KMS-11 (cell line): ENCODE results near the gene LRRC9.

ENCODE experiments used
- H2AFZ ChIP-seq: fragments of 200-600 bp; sonication (generic); 2 replicates; pipeline ENCODE4 v1.6.1; 2016; ENCODE audit warnings: antibody characterized with exemption, mixed run types, low read depth
- H3K27ac ChIP-seq: fragments of 200-600 bp; sonication (generic); 2 replicates; pipeline ENCODE4 v1.6.1; 2016; ENCODE audit warnings: mild to moderate bottlenecking, mixed run types
- H3K27me3 ChIP-seq: fragments of 200-600 bp; sonication (generic); 2 replicates; pipeline ENCODE4 v1.6.1; 2017; ENCODE audit warnings: mild to moderate bottlenecking, low read depth, mixed run types, moderate library complexity; ENCODE audit not compliant: insufficient read depth
- H3K36me3 ChIP-seq: fragments of 200-600 bp; sonication (generic); 2 replicates; pipeline ENCODE4 v1.6.1; 2017; ENCODE audit warnings: mild to moderate bottlenecking, mixed run types; ENCODE audit not compliant: insufficient read depth
- H3K4me1 ChIP-seq: fragments of 200-600 bp; sonication (generic); 2 replicates; pipeline ENCODE4 v1.6.1; 2016; ENCODE audit warnings: mild to moderate bottlenecking, low read depth, mixed run types; ENCODE audit not compliant: poor library complexity, severe bottlenecking
- H3K4me2 ChIP-seq: fragments of 200-600 bp; sonication (generic); 2 replicates; pipeline ENCODE4 v1.7.0; 2016; ENCODE audit warnings: mild to moderate bottlenecking, mixed run types
- H3K4me3 ChIP-seq: fragments of 200-600 bp; sonication (generic); IDR thresholded peaks from 2 replicates; pipeline ENCODE4 v1.6.1; 2017; ENCODE audit warnings: low read depth, low read length, mixed read lengths; ENCODE audit not compliant: insufficient read depth
- H3K79me2 ChIP-seq: fragments of 200-600 bp; sonication (generic); 2 replicates; pipeline ENCODE4 v1.6.1; 2016; ENCODE audit warnings: low read depth, mixed run types; ENCODE audit not compliant: insufficient read depth
- H3K9ac ChIP-seq: fragments of 200-600 bp; sonication (generic); 2 replicates; pipeline ENCODE4 v1.6.1; 2016; ENCODE audit warnings: mild to moderate bottlenecking, mixed run types
- H4K20me1 ChIP-seq: fragments of 200-600 bp; sonication (generic); 2 replicates; pipeline ENCODE4 v1.6.1; 2016; ENCODE audit warnings: mild to moderate bottlenecking, mixed run types; ENCODE audit not compliant: insufficient read depth
- CTCF ChIP-seq: fragments of 200-600 bp; sonication (generic); conservative IDR thresholded peaks from 2 replicates; pipeline ENCODE4 v1.6.1; 2017; ENCODE audit warnings: low read depth, mild to moderate bottlenecking, antibody characterized with exemption, low read length, moderate library complexity, mixed read lengths

LRRC9 gene

GRCh38 chr14:59919570-59920377 lies at the start of gene LRRC9:
TSS of gene LRRC9 (plus strand) at chr14:59920144.
- no peak within 1 kb of the TSS for H3K9ac ChIP-seq
- no peak within 1 kb of the TSS for H3K4me3 ChIP-seq
- no peak within 1 kb of the TSS for H3K27ac ChIP-seq

GRCh38 chr14:59870277-59871165 lies 49.4 kb upstream of the LRRC9 start, which contains the start of gene RTN1:
TSS of gene RTN1 (minus strand) at chr14:59870776. CDS start at chr14:59870630, 146 bp downstream.
- TF ChIP-seq CTCF = no peak
- Histone ChIP-seq H3K9ac (peak within 1 kb of the TSS; percentile 27; the same call in 1 of the 2 replicates), H3K4me3 (no peak within 1 kb of the TSS), H2AFZ (peak within 1 kb of the TSS; percentile 84), H3K79me2 (no peaks in the 10 kb centered on the region), H3K27me3 (no peaks in the 10 kb centered on the region), H4K20me1 (no peaks in the 10 kb centered on the region), H3K4me2 (peak within 1 kb of the TSS; percentile 76), H3K36me3 (no peaks in the 10 kb centered on the region), H3K4me1 (no peaks in the 10 kb centered on the region), H3K27ac (no peak within 1 kb of the TSS)

More at GRCh38 chr14:59919570-59920377, at the start of gene LRRC9:
- no peaks in the 10 kb centered on the region for H3K27me3 ChIP-seq
- no peak within 1 kb of the TSS for H2AFZ ChIP-seq
- no peaks in the 10 kb centered on the region for H3K79me2 ChIP-seq
- no peaks in the 10 kb centered on the region for H4K20me1 ChIP-seq
- no peak within 1 kb of the TSS for H3K4me2 ChIP-seq
- no peak for TF ChIP-seq CTCF
- no peaks in the 10 kb centered on the region for H3K4me1 ChIP-seq
- H3K36me3 ChIP-seq = no peaks in the 10 kb centered on the region

- Histone ChIP-seq H3K79me2 (no peaks in the 10 kb centered on the region), H3K9ac (peak overlapping the region; percentile 27; the same call in 1 of the 2 replicates), H3K36me3 (no peaks in the 10 kb centered on the region), H3K4me2 (peak overlapping the region; percentile 76), H3K4me3 (no peak overlapping the region), H3K4me1 (no peaks in the 10 kb centered on the region), H2AFZ (peak overlapping the region; percentile 84), H3K27ac (no peak overlapping the region), H3K27me3 (no peaks in the 10 kb centered on the region), H4K20me1 (no peaks in the 10 kb centered on the region)
- TF ChIP-seq CTCF = no peak
These were observed 48.8 kb upstream of the LRRC9 start for GRCh38 chr14:59871166-59871495.

- H4K20me1 ChIP-seq = no peaks in the 10 kb centered on the region
- H3K4me2 ChIP-seq = no peak overlapping the region
- H3K79me2 ChIP-seq = no peaks in the 10 kb centered on the region
- no peaks in the 10 kb centered on the region for H3K27me3 ChIP-seq
- no peaks in the 10 kb centered on the region for H3K4me1 ChIP-seq
- no peak overlapping the region for H2AFZ ChIP-seq
- H3K36me3 ChIP-seq = no peaks in the 10 kb centered on the region
- no peak overlapping the region for H3K9ac ChIP-seq
- no peak overlapping the region for H3K4me3 ChIP-seq
- TF ChIP-seq CTCF = peak; percentile 18; the same call in 1 of the 2 replicates
- no peak overlapping the region for H3K27ac ChIP-seq
These were observed 37.0 kb upstream of the LRRC9 start for GRCh38 chr14:59882957-59883356.
